ENCODE results near the gene MIPOL1.
"Not testable (repeated sequence)": the region's sequence is repeated elsewhere in the genome, so short reads cannot be mapped to it uniquely, and the experiment has no call there.

Gene MIPOL1

DNA sequence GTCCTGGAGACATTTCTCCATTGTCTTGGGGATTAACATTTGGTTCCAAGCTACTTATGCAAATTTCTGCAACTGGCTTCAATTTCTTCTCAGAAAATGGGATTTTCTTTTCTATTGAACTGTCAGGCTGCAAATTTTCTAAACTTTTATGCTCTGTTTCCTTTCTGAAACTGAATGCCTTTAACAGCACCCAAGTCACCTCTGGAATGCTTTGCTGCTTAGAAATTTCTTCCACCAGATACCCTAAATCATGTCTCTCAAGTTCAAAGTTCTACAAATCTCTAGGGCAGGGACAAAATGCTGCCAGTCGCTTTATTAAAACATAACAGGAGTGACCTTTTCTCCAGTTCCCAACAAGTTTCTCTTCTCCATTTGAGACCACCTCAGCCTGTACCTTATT lies 264.7 kb downstream of the MIPOL1 start:
- not testable (repeated sequence) for DNase-seq (ENCODE audit: low read depth)

- no peak for DNase-seq (ENCODE audit: low read depth)
Observed at GRCh38 chr14:37464192-37464858, 266.6 kb downstream of the MIPOL1 start.

GRCh38 chr14:37466003-37466622 lies 268.4 kb downstream of the MIPOL1 start:
- DNase-seq (ENCODE audit: low read depth) = no peak

- no peak for DNase-seq (ENCODE audit: low read depth)
Observed at GRCh38 chr14:37466623-37467088, 268.9 kb downstream of the MIPOL1 start.

DNA sequence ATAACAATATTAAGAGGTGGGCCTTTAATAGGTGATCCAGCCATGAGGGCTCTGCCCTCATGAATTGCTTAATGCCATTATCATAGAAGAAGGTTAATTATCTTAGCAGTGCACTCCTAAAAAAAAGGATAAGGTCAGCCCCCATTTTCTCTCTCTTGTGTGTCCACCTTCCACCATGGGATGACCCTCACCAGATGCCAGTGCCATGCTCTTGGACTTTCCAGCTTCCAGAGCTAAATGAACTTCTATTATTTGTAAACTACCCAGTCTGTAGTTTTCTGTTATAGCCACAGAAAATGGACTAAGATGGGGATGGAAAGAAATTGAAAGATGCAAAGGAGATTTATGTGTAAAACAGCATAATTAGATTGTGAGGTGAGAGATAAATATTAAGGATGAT lies 271.9 kb downstream of the MIPOL1 start:
- DNase-seq (ENCODE audit: low read depth) = no peak

GRCh38 chr14:37470251-37470650 lies 272.5 kb downstream of the MIPOL1 start:
- DNase-seq (ENCODE audit: low read depth) = no peak

- DNase-seq (ENCODE audit: low read depth) = no peak
Observed at GRCh38 chr14:37472906-37473305, 275.2 kb downstream of the MIPOL1 start.

DNA sequence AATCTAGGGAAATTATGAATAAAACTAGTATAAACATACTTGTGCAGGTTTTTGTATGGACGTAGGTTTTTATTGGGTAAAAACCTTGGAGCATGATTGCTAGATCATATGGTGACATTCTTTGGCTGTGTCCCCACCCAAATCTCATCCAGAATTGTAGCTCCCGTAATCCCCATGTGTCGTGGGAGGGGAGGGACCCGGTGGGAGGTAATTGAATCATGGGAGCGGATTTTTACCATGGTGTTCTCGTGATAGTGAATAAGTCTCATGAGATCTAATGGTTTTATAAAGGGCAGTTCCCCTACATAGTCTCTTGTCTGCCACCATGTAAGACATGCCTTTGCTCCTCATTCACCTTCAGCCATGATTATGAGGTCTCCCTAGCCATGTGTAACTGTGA lies 276.5 kb downstream of the MIPOL1 start:
- no peak for DNase-seq (ENCODE audit: low read depth)

DNA sequence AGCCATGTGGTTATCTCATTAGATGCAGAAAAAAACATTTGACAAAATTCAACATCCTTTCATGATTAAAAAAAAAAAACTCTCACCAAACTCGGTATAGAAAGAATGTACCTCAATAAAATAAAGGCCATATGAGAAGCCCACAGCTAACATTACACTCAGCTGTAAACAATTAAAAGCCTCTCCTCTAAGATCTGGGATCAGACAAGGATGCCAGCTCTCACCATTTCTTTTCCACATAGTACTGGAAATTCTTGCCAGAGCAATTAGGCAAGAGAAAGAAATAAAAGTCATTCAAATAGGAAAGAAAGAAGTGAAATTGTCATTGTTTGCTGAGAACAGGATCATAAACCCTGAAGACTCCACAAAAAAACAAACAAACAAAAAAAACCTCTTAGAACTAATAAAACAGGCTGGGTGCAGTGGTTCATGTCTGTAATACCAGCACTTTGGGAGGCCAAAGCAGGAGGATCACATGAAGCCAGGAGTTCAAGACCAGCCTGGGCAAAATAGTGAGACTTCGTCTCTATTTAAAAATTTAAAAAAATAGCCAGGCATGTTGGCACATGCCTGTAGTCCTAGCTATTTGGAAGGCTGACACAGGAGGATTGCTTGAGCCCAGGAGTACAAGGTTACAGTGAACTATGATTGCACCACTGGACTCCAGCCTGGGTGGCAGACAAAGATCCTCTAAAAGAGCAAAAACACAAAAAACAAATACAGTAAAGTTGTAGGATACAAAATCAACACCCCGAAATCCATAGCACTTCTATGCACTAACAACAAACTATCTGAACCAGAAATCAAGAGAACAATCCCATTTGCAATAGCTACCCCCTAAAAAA lies 282.9 kb downstream of the MIPOL1 start:
- DNase-seq (ENCODE audit: low read depth) = no peak

GRCh38 chr14:37482428-37482827 lies 284.7 kb downstream of the MIPOL1 start:
- no peak for DNase-seq (ENCODE audit: low read depth)

DNA sequence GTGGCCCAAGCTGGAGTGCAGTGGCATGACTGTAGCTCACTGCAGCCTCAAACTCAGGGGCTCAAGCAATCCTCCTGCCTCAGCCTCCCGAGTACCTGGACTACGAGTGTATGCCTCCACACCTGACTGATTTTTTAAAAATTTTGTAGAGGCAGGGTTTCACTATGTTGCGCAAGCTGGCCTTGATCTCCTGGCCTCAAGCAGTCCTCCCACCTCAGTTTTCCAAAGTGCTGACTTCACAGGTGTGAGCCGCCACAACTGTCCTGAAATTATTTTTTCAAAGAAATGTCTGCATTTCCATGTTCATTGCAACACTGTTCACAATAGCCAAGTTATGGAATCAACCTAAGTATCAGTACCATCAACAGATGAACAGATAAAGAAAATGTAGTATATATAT lies 285.9 kb downstream of the MIPOL1 start:
- no peak for DNase-seq (ENCODE audit: low read depth)

DNA sequence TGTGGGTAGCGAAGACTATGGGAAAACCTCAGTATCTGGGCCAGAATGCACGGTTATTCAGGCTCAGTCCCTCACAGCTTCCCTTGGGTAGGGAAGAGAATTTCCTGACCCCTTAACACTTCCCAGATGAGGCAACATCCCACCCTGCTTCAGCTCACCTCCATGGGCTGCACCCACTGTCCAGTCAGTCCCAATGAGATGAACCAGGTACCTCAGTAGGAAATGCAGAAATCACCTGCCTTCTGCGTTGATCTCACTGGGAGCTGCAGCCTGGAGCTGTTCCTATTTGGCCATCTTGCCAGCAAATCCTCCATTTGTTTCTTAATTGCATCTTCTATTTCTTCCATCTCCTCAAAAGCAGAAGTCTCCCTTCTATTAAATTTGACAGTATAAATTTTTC lies 292.9 kb downstream of the MIPOL1 start:
- DNase-seq (ENCODE audit: low read depth) = no peak

DNA sequence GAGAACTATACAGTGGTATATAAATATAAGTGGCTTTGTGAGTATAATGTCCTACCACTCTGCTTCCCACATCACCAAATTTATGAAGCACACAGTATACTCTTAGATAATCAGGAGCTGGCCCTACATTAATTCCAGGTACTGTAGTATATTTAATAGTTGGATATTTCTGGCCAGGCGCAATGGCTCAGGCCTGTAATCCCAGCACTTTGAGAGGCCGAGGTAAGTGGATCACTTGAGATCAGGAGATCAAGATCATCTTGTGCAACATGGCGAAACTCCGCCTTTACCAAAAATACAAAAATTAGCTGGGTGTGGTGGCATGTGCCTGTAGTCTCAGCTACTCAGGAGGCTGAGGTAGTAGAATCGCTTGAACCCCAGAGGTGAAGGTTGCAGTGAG lies 293.3 kb downstream of the MIPOL1 start:
- no peak for DNase-seq (ENCODE audit: low read depth)

GRCh38 chr14:37493606-37494005 lies 295.9 kb downstream of the MIPOL1 start:
- DNase-seq (ENCODE audit: low read depth) = no peak

DNA sequence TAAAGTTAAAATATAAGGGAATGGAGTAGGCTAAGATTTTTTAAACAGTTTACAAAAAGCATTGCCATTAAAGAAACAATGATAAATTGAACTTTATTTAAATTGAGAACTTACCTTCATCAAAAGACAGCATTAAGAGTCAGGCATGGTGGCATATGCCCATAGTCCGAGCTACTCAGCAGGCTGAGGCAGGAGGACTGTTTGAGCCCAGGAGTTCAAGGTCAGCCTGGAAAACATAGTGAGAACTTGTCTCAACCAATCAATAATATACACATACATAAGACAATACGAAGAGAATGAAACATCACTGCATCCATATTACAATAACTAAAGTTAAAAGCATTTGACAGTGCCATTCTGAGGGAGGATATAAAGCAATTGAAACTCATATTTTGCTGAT lies 299.7 kb downstream of the MIPOL1 start:
- DNase-seq (ENCODE audit: low read depth) = no peak

GRCh38 chr14:37501877-37502276 lies 304.1 kb downstream of the MIPOL1 start:
- no peak for DNase-seq (ENCODE audit: low read depth)

GRCh38 chr14:37508503-37508902 lies 310.8 kb downstream of the MIPOL1 start:
- DNase-seq (ENCODE audit: low read depth) = no peak

GRCh38 chr14:37512173-37512572 lies 314.4 kb downstream of the MIPOL1 start:
- no peak for DNase-seq (ENCODE audit: low read depth)

DNA sequence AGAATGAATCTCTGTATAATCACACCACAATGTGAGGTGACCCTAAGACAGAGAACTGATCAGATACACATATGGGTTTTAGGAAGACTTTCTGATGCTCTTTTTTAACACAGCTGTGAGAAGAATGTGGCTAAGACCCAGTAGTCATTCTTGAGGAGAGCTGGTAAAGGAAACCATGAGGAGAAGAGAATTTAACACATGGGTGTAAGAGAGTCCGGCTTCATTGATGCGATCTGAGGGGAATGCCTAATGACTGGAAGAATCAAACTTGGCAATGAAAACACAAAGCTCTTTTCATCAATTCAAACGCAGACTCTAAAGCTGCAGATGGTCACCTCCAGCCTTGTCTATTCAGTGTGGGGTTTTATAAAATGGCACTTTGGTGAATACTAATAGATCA lies 318.0 kb downstream of the MIPOL1 start:
- DNase-seq (ENCODE audit: low read depth) = no peak

DNA sequence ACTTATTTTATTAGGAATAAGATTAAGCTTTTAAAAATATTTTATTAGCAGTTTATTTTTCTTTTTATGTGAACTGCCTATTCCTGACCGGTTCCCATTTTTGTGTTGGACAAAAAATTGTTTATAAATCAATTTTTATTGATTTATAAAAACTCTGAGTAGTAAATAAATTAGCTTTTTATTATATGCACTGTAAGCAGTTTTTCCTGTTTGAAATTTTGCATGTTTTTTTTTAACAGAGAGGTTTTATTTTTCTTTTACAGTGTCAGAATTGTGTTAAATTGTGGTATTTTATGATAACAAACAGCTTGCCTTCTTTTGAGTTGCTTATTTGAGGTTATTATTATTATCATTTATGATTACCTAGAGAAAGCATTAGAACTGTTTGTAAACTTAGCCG lies 329.3 kb downstream of the MIPOL1 start:
- DNase-seq (ENCODE audit: low read depth) = no peak

- no peak for DNase-seq (ENCODE audit: low read depth)
Observed at GRCh38 chr14:37539992-37540391, 342.3 kb downstream of the MIPOL1 start.

DNA sequence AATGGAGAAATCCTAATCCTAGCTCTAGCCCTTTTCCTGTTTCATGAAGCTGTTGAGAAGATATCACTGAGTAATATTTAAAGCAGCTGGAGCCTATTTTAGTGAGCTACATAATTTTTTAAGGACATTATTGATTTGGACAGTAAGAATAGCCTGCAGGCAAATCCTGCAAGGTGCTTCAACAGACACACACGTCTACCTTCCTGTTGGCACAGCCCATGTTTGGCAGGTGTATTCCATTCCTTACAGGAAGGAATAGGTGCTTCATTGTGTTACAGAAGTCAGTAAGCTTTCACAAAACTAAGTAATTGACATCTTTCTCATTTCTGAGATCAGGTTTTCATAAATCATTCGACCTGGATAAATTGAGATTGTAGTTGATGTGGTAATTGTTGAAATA lies 346.7 kb downstream of the MIPOL1 start:
- DNase-seq (ENCODE audit: low read depth) = no peak

- DNase-seq (ENCODE audit: low read depth) = no peak
Observed at GRCh38 chr14:37545174-37545573, 347.4 kb downstream of the MIPOL1 start.

All from stromal cell of bone marrow (primary cell).